Kidney (tissue), 22 donors: Measurements from ENCODE around the gene MAK. TPM values are rescaled to one million over a fixed set of nuclear protein-coding genes. Genes with fewer than 3 reads are reported as not detected.
"Not testable (repeated sequence)": the region's sequence is repeated elsewhere in the genome, so short reads cannot be mapped to it uniquely, and the experiment has no call there.

Experiments used
- DNase-seq, 5 donors: peaks; one replicate each; pipeline ENCODE4 v3.0.0-alpha.2; 2013 to 2020
- FAIRE-seq: peaks from 2 replicates; lab custom pipeline; 2012; peaks lifted over from hg19 to GRCh38; lab: Jason Lieb, UNC
- H3K27ac ChIP-seq, 2 donors: one replicate each; pipeline ENCODE4 v1.7.0; 2013; ENCODE audit warnings: low read depth in 2 of 2, low read length in 2 of 2, inconsistent platforms in 1 of 2
- H3K27me3 ChIP-seq: one replicate; pipeline ENCODE4 v1.7.1; 2013; ENCODE audit warnings: low read length, inconsistent platforms; ENCODE audit not compliant: control insufficient read depth, insufficient read depth
- H3K36me3 ChIP-seq, 3 donors: one replicate each; pipeline versions ENCODE4 v1.7.0 to v1.7.1; 2013; ENCODE audit warnings: low read length in 3 of 3, control low read depth in 1 of 3, inconsistent platforms in 1 of 3; ENCODE audit not compliant: insufficient read depth in 3 of 3, control insufficient read depth in 2 of 3
- H3K4me1 ChIP-seq, 3 donors: one replicate each; pipeline versions ENCODE4 v1.7.0 to v1.7.1; 2013; ENCODE audit warnings: low read length in 3 of 3, inconsistent platforms in 1 of 3, low read depth in 1 of 3; ENCODE audit not compliant: control insufficient read depth in 2 of 3, insufficient read depth in 2 of 3
- H3K4me3 ChIP-seq, 3 donors: one replicate each; pipeline versions ENCODE4 v1.7.0 to v1.8.1; 2013; ENCODE audit warnings: low read length in 3 of 3, control low read depth in 1 of 3, inconsistent platforms in 1 of 3
- H3K9ac ChIP-seq, 3 donors: one replicate each; pipeline versions ENCODE4 v1.7.0 to v1.7.1; 2013; ENCODE audit warnings: low read length in 3 of 3, control low read depth in 1 of 3, inconsistent platforms in 1 of 3
- H3K9me3 ChIP-seq, 3 donors: one replicate each; pipeline versions ENCODE4 v1.7.0 to v1.7.1; 2013; ENCODE audit warnings: low read length in 3 of 3, control low read depth in 1 of 3, inconsistent platforms in 1 of 3; ENCODE audit not compliant: control insufficient read depth in 2 of 3, insufficient read depth in 1 of 3
- CTCF ChIP-seq: IDR thresholded peaks from 3 replicates; pipeline ENCODE4 v1.5.1; 2012; ENCODE audit warnings: mild to moderate bottlenecking, moderate library complexity, borderline replicate concordance; ENCODE audit not compliant: insufficient read depth; ENCODE audit errors: extremely low read depth
- intact Hi-C: fragments of 100-400 bp; cut with DNase I; formaldehyde crosslinking; loops from one replicate; pipeline ENCODE4 v1.11.1; 2022
- long read RNA-seq, 10 donors: library from polyadenylated mRNA in 1 of 10; unstranded in 1 of 10; transcript quantifications; one replicate each; pipeline ENCODE4 v2.0.0 and lab custom pipeline, GENCODE V29; 2021 to 2026
- polyA plus RNA-seq: library from polyadenylated mRNA; stranded (reverse); fragments of 350-450 nt; fragmentation: Illumina TruSeq; extraction: RNeasy Lipid Tissue Mini Kit (QIAGEN cat#74804); gene quantifications from one replicate; pipeline ENCODE4 v1.2.3, GENCODE V29; 2014; ENCODE audit warnings: low read depth, low replicate concordance; ENCODE audit not compliant: insufficient read depth
- total RNA-seq: library from RNA; stranded (reverse); fragmentation: NEBNext Ultra II Directional; extraction: Animal tissue kit (Norgen Biotek cat#: 25700); gene quantifications from one replicate; pipeline ENCODE4 v1.2.1, GENCODE V29; 2021
- donor health status: control.
- donor health status: control.
- donor health status: control.
- donor health status: control.
- donor health status: control.
- donor health status: DM: yes; HTN: yes; CAD: no.
- donor health status: Normal renal cell carcinoma (clear cell type).

Gene MAK
- total RNA-seq = 0.66 TPM
- not detected for polyA plus RNA-seq
- long read RNA-seq, donor 1 = 0 reads
- long read RNA-seq, donor 2 = 0 reads
- long read RNA-seq, donor 3 = 0 reads
- long read RNA-seq, donor 4 = 0 reads
- long read RNA-seq, donor 5, partial matches to known transcripts = 0 of 5 reads
- long read RNA-seq, donor 5, other reads (novel, unspliced or antisense) = 5 of 5 reads
- long read RNA-seq, donor 6 = 0 reads
- long read RNA-seq, donor 7, partial matches to known transcripts = 0 of 2 reads
- long read RNA-seq, donor 7, other reads (novel, unspliced or antisense) = 2 of 2 reads
- long read RNA-seq, donor 8 = 0 reads
- long read RNA-seq, donor 9 = 0 reads
- long read RNA-seq, donor 10 = 0 reads

GRCh38 chr6:10837995-10838793 is at the start of gene MAK:
MAK (minus strand) TSS chr6:10838539; CDS start chr6:10830648, 7,891 bp downstream.
- H3K4me3 ChIP-seq = peak within 1 kb of the TSS; percentile 45 to 79 (median 72)
- intact Hi-C loops = no loop called here
- H3K4me1 ChIP-seq = no peaks in the 10 kb centered on the region
- no peak for TF ChIP-seq CTCF
- H3K27ac ChIP-seq = peak within 1 kb of the TSS; percentile 63 to 69
- H3K36me3 ChIP-seq = no peaks in the 10 kb centered on the region
- peak within 1 kb of the TSS; percentile 8 to 69 (median 11) for H3K9ac ChIP-seq
- DNase-seq = peak; percentile 95 to 97 (median 96)
- no peaks in the 10 kb centered on the region for H3K27me3 ChIP-seq
- peak; percentile 90 for FAIRE-seq
- H3K9me3 ChIP-seq = no peaks in the 10 kb centered on the region

- Histone ChIP-seq H3K9ac (peak within 1 kb of the TSS in 1 of 3 donors; percentile 10), H3K4me3 (peak within 1 kb of the TSS; percentile 48 to 65 (median 53)), H3K9me3 (no peaks in the 10 kb centered on the region), H3K27me3 (peaks cover 40% of the 10 kb centered on the region), H3K36me3 (no peaks in the 10 kb centered on the region), H3K4me1 (peaks cover 0 to 2% (median 0%) of the 10 kb centered on the region in 3 donors), H3K27ac (peak within 1 kb of the TSS in 1 of 2 donors; percentile 27)
- no peak for TF ChIP-seq CTCF
- DNase-seq (peak; percentile 68 to 90 (median 82)), FAIRE-seq (no peak)
- intact Hi-C loops = no loop called here
Measured at GRCh38 chr6:10886691-10887502, 48.6 kb upstream of the MAK start, which contains the start of gene SYCP2L. SYCP2L (plus strand) TSS chr6:10887052; CDS start chr6:10887127, 75 bp downstream.

GRCh38 chr6:10886365-10886690 is 48.0 kb upstream of the MAK start:
- H3K9me3 ChIP-seq, intact Hi-C loops, H3K4me1 ChIP-seq, H3K9ac ChIP-seq, H3K27ac ChIP-seq, FAIRE-seq, H3K36me3 ChIP-seq: not testable (repeated sequence)
- peaks cover 44% of the 10 kb centered on the region for H3K27me3 ChIP-seq
- peak in 1 of 5 donors; percentile 9 for DNase-seq
- peak overlapping the region in 1 of 3 donors; percentile 53 for H3K4me3 ChIP-seq
